ENCODE data around the gene MITF.

DNA sequence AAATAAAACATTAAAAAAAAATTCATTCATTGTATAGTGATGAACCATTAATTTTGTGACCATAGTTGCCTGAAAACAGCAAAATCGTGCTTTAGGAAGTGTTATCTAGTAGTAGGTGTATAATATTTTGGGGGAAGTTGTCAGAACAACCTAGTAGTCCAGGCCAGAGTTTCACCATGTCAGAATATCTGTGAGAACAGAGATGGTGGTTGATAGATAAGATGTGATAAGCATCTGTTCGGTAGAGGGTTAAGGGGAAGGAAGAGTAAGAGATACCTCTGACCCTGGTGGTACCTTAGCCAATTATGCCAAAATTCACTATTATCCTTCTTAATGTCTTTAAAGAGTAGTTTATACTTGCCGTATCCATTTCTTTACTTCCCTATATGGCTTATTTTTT is 113.8 kb downstream of the MITF start:
- TF ChIP-seq, protein P1, sequence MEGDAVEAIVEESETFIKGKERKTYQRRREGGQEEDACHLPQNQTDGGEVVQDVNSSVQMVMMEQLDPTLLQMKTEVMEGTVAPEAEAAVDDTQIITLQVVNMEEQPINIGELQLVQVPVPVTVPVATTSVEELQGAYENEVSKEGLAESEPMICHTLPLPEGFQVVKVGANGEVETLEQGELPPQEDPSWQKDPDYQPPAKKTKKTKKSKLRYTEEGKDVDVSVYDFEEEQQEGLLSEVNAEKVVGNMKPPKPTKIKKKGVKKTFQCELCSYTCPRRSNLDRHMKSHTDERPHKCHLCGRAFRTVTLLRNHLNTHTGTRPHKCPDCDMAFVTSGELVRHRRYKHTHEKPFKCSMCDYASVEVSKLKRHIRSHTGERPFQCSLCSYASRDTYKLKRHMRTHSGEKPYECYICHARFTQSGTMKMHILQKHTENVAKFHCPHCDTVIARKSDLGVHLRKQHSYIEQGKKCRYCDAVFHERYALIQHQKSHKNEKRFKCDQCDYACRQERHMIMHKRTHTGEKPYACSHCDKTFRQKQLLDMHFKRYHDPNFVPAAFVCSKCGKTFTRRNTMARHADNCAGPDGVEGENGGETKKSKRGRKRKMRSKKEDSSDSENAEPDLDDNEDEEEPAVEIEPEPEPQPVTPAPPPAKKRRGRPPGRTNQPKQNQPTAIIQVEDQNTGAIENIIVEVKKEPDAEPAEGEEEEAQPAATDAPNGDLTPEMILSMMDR (IDR thresholded peaks at IDR 0.05): no peak
- no peak for TF ChIP-seq POLR2A (IDR thresholded peaks at IDR 0.05)

Data from esophagus squamous epithelium (tissue), 4 donors.